Ovary (tissue), 3 donors: Measurements from ENCODE around the gene COL6A3.
"Not testable (repeated sequence)": the region's sequence is repeated elsewhere in the genome, so short reads cannot be mapped to it uniquely, and the experiment has no call there.

Source experiments
- CTCF ChIP-seq, 3 donors: fragments of 450-650 bp in 2 of 3; fragments of 200-600 bp in 1 of 3; IDR thresholded peaks; one replicate each; pipeline versions ENCODE4 v1.5.1 to v1.8.0; 2016 to 2022; ENCODE audit warnings: antibody characterized with exemption in 3 of 3, mild to moderate bottlenecking in 1 of 3
- EP300 ChIP-seq: sonication (generic); formaldehyde crosslinking; IDR thresholded peaks from one replicate; pipeline ENCODE4 v1.6.1; 2017; ENCODE audit warnings: antibody characterized with exemption
- donor health status: DM: no; HTN: no; CAD: no.

DNA sequence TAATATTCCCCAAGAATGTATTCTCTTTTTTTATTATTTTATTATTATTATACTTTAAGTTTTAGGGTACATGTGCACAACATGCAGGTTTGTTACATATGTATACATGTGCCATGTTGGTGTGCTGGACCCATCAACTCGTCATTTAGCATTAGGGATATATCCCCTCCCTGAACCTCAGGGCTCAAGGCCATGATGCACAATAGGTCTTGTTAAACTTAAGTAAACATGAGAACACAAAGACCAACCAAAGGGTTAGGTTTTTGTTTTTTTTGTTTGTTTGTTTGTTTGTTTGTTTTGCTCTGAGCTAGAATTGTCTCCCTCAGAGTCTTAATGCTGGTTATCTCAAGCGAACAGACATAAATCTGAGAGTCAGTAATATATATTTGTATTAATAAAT is 4.7 kb downstream of the COL6A3 start:
- TF ChIP-seq CTCF (IDR thresholded peaks at IDR 0.05); EP300: not testable (repeated sequence)
